ENCODE measurements around the gene SYT14. TPM values are rescaled to one million over a fixed set of nuclear protein-coding genes. Genes with fewer than 3 reads are reported as not detected.
A peak's percentile ranks its signal among the peaks of the same experiment; 100 is the strongest.

The SYT14 gene
- total RNA-seq, 1 donor from 2014 or later = 0.16 TPM

GRCh38 chr1:210214573-210215409, 276.8 kb downstream of the SYT14 start:
- Mint-ChIP-seq H3K36me3 (ENCODE audit: unreplicated experiment) (no peaks in the 10 kb centered on the region), H3K27ac (ENCODE audit: unreplicated experiment) (no peak overlapping the region), H3K4me1 (ENCODE audit: unreplicated experiment) (peaks cover 14% of the 10 kb centered on the region), H3K27me3 (ENCODE audit: unreplicated experiment) (no peaks in the 10 kb centered on the region), H3K4me3 (ENCODE audit: unreplicated experiment) (no peak overlapping the region), H3K9me3 (ENCODE audit: unreplicated experiment) (no peaks in the 10 kb centered on the region)
- DNase-seq (ENCODE audit: extremely low spot score, unreplicated experiment) = peak; percentile 30
- no peak for TF ChIP-seq CTCF (IDR thresholded peaks at IDR 0.05)

- Mint-ChIP-seq H3K27ac (ENCODE audit: unreplicated experiment) (no peak overlapping the region), H3K4me3 (ENCODE audit: unreplicated experiment) (no peak overlapping the region), H3K36me3 (ENCODE audit: unreplicated experiment) (no peaks in the 10 kb centered on the region), H3K27me3 (ENCODE audit: unreplicated experiment) (no peaks in the 10 kb centered on the region), H3K4me1 (ENCODE audit: unreplicated experiment) (peaks cover 19% of the 10 kb centered on the region), H3K9me3 (ENCODE audit: unreplicated experiment) (no peaks in the 10 kb centered on the region)
- no peak for TF ChIP-seq CTCF (IDR thresholded peaks at IDR 0.05)
- DNase-seq (ENCODE audit: extremely low spot score, unreplicated experiment) = no peak
Observed at GRCh38 chr1:210217482-210217881, 279.5 kb downstream of the SYT14 start.

- H3K36me3 Mint-ChIP-seq (ENCODE audit: unreplicated experiment) = no peaks in the 10 kb centered on the region
- DNase-seq (ENCODE audit: extremely low spot score, unreplicated experiment) = no peak
- TF ChIP-seq CTCF (IDR thresholded peaks at IDR 0.05) = no peak
- no peaks in the 10 kb centered on the region for H3K9me3 Mint-ChIP-seq (ENCODE audit: unreplicated experiment)
- H3K4me3 Mint-ChIP-seq (ENCODE audit: unreplicated experiment) = no peak overlapping the region
- peaks cover 23% of the 10 kb centered on the region for H3K4me1 Mint-ChIP-seq (ENCODE audit: unreplicated experiment)
- H3K27me3 Mint-ChIP-seq (ENCODE audit: unreplicated experiment) = no peaks in the 10 kb centered on the region
- no peak overlapping the region for H3K27ac Mint-ChIP-seq (ENCODE audit: unreplicated experiment)
Observed at GRCh38 chr1:210218047-210218446, 280.0 kb downstream of the SYT14 start.

Other genes with a start within 250 kb of the SYT14 start
- not detected in 2 replicates for gene HSD11B1, start 233.4 kb upstream of the SYT14 start, total RNA-seq
- gene TRAF3IP3, start 182.2 kb upstream of the SYT14 start, total RNA-seq = not detected in 2 replicates
- 1.6 TPM in 2 replicates for gene C1orf74, start 153.7 kb upstream of the SYT14 start, total RNA-seq
- 0.13 TPM in 1 of 2 replicates, not detected in the other for gene IRF6, start 132.1 kb upstream of the SYT14 start, total RNA-seq
- gene UTP25, start 110.2 kb upstream of the SYT14 start, total RNA-seq = 7.1 and 7.3 TPM in 2 replicates

Data from osteocyte (in vitro differentiated cells).